GM19035 (cell line): ENCODE measurements around the gene KIF1A.

Experiments
- ATAC-seq: cut with Tn5 transposase; IDR thresholded peaks from one replicate; pipeline ENCODE4 v1.9.1; 2021; ENCODE audit not compliant: unreplicated experiment

The KIF1A gene

GRCh38 chr2:240819126-240819857 is 727 bp downstream of the KIF1A start:
- no peak for ATAC-seq

GRCh38 chr2:240818293-240819125 is 1.5 kb downstream of the KIF1A start:
- no peak for ATAC-seq

- ATAC-seq = no peak
Observed at GRCh38 chr2:240817496-240818292, 2.3 kb downstream of the KIF1A start.

- ATAC-seq = no peak
Observed at GRCh38 chr2:240816584-240817495, 3.2 kb downstream of the KIF1A start.

- no peak for ATAC-seq
Observed at GRCh38 chr2:240815761-240816583, 4.0 kb downstream of the KIF1A start.

- no peak for ATAC-seq
Observed at GRCh38 chr2:240814946-240815760, 4.9 kb downstream of the KIF1A start.

GRCh38 chr2:240814280-240814679 is 5.7 kb downstream of the KIF1A start:
- ATAC-seq = no peak

GRCh38 chr2:240813231-240813921 is 6.6 kb downstream of the KIF1A start:
- ATAC-seq = no peak

- ATAC-seq = no peak
Observed at GRCh38 chr2:240812721-240813120, 7.3 kb downstream of the KIF1A start.

GRCh38 chr2:240812301-240812680 is 7.7 kb downstream of the KIF1A start:
- no peak for ATAC-seq

- no peak for ATAC-seq
Observed at GRCh38 chr2:240811346-240812300, 8.4 kb downstream of the KIF1A start.

GRCh38 chr2:240810621-240811020 is 9.4 kb downstream of the KIF1A start:
- ATAC-seq = no peak

- no peak for ATAC-seq
Observed at GRCh38 chr2:240810199-240810598, 9.8 kb downstream of the KIF1A start.

- no peak for ATAC-seq
Observed at GRCh38 chr2:240809276-240809675, 10.7 kb downstream of the KIF1A start.

GRCh38 chr2:240806459-240806858 is 13.6 kb downstream of the KIF1A start:
- ATAC-seq = no peak

- no peak for ATAC-seq
Observed at GRCh38 chr2:240806006-240806405, 14.0 kb downstream of the KIF1A start.

- ATAC-seq = no peak
Observed at GRCh38 chr2:240803191-240803590, 16.8 kb downstream of the KIF1A start.
